Fibroblast of mammary gland (primary cell): ENCODE measurements around the gene PRKAR1A.

Source experiments
- DNase-seq: peaks from one replicate; pipeline ENCODE4 v3.0.0-alpha.2; 2010; ENCODE audit warnings: low read depth
- H3K4me3 ChIP-seq: 2 replicates; pipeline ENCODE4 v1.5.1; 2011; ENCODE audit warnings: low read depth, mild to moderate bottlenecking, low read length, moderate library complexity; ENCODE audit not compliant: control insufficient read depth
- TF ChIP-seq, protein P1 (sequence below): conservative IDR thresholded peaks from 2 replicates; pipeline ENCODE4 v1.5.1; 2011; ENCODE audit warnings: low read depth, low read length, inconsistent platforms; ENCODE audit not compliant: control insufficient read depth, insufficient read depth

Gene PRKAR1A

DNA sequence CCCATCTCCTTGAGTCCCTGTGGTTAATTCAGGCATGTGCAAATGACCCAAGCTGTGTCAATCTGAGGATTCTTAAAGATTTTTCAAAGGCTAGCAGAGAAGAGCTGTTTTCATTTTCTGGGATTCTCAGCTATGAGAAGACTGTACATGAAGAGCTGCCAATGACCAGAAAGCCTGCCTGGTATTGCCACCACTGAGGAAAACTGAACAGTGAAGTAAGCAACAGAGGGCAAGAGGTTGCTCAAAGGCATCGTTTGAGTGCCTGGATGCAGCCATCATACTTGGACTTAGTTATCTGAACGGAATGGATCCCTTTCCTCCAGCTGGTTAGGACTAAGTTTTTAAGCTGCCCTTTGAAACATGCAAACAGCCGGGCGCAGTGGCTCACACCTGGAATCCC lies 50.5 kb downstream of the PRKAR1A start:
- DNase-seq: no peak
- H3K4me3 ChIP-seq: no peak overlapping the region
- TF ChIP-seq, protein P1, sequence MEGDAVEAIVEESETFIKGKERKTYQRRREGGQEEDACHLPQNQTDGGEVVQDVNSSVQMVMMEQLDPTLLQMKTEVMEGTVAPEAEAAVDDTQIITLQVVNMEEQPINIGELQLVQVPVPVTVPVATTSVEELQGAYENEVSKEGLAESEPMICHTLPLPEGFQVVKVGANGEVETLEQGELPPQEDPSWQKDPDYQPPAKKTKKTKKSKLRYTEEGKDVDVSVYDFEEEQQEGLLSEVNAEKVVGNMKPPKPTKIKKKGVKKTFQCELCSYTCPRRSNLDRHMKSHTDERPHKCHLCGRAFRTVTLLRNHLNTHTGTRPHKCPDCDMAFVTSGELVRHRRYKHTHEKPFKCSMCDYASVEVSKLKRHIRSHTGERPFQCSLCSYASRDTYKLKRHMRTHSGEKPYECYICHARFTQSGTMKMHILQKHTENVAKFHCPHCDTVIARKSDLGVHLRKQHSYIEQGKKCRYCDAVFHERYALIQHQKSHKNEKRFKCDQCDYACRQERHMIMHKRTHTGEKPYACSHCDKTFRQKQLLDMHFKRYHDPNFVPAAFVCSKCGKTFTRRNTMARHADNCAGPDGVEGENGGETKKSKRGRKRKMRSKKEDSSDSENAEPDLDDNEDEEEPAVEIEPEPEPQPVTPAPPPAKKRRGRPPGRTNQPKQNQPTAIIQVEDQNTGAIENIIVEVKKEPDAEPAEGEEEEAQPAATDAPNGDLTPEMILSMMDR: no peak

- H3K4me3 ChIP-seq: no peak overlapping the region
- DNase-seq: no peak
- TF ChIP-seq, protein P1: no peak
These were observed 52.3 kb downstream of the PRKAR1A start for GRCh38 chr17:68564415-68565111.

GRCh38 chr17:68565661-68566441 lies 53.6 kb downstream of the PRKAR1A start:
- TF ChIP-seq, protein P1: no peak
- H3K4me3 ChIP-seq: no peak overlapping the region
- DNase-seq: no peak

DNA sequence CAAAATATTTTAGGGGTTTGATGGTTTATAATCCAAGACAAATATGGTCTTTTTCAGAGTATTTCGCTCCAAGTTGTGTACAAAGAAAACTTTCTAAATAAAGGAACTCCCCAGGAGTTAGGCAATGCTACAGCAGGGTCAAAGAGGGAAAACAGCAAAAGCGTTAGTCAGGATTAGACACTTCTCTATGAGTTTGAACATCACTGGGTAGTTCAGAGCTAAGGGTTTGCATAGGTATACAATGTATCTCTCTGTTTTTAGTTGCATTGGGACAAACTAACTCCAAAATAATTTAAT lies 54.2 kb downstream of the PRKAR1A start:
- H3K4me3 ChIP-seq: no peak overlapping the region
- TF ChIP-seq, protein P1: no peak
- peak; percentile 53 for DNase-seq

DNA sequence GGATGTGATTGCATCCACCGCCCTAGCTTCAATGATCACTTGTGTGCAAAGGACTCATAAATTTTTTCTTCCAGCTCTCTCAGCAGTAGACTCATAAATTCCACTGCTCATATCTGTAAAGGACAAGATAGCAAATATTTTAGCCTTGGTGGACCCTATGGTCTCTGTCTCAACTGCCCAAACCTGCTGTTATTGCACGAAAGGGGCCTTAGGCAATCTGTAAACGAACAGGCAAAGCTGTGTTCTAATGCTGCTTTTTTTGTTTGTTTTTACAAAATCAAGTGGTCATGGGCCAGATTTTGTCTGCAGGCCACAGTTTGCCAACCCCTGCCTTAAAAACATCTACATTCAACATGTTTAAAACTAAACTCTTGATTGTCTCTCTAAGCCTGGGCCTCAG lies 54.8 kb downstream of the PRKAR1A start:
- no peak overlapping the region for H3K4me3 ChIP-seq
- TF ChIP-seq, protein P1: no peak
- no peak for DNase-seq

DNA sequence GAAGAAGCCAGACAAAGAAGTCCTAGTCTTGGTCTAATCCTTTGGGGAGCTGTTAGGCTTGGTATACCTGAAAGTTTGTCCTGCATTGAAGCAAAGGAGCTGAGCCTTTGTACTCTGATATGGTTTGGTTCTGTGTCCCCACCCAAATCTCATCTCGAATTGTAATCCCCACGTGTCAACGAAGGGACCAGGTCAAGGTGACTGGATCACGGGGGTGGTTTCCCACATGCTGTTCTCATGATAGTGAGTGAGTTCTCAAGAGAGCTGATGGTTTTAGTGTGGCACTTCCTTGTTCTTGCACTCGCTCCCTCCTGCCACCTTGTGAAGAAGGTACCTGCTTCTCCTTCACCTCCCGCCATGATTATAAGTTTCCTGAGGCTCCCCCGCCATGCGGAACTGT lies 55.4 kb downstream of the PRKAR1A start:
- TF ChIP-seq, protein P1: no peak
- H3K4me3 ChIP-seq: no peak overlapping the region
- no peak for DNase-seq
